Activated CD4-positive, CD25-positive, alpha-beta regulatory T cell (primary cell): ENCODE results near the gene SPRR2B.
"Not testable (repeated sequence)": the region's sequence is repeated elsewhere in the genome, so short reads cannot be mapped to it uniquely, and the experiment has no call there.

ENCODE experiments used
- DNase-seq, 4 experiments: peaks; one replicate each; lab custom pipeline; 2025; lab: John Stamatoyannopoulos, UW

The SPRR2B gene

GRCh38 chr1:153071511-153071910 lies at the start of gene SPRR2B:
Gene SPRR2B, minus strand, starts transcription at chr1:153071611. Its CDS starts 772 bp downstream, at chr1:153070839.
- DNase-seq = no peak

GRCh38 chr1:153120945-153121344 lies 49.5 kb upstream of the SPRR2B start:
- DNase-seq = no peak

GRCh38 chr1:153119491-153119971 lies 48.1 kb upstream of the SPRR2B start:
- DNase-seq = no peak

GRCh38 chr1:153115264-153115663 lies 43.9 kb upstream of the SPRR2B start:
- not testable (repeated sequence) for DNase-seq

GRCh38 chr1:153113416-153113815 lies 42.0 kb upstream of the SPRR2B start, which contains the start of gene SPRR2F:
Gene SPRR2F, minus strand, starts transcription at chr1:153113516. Its CDS starts 783 bp downstream, at chr1:153112733.
- no peak for DNase-seq

GRCh38 chr1:153112454-153112853 lies 41.0 kb upstream of the SPRR2B start:
- not testable (repeated sequence) for DNase-seq

- DNase-seq = no peak
These were observed 28.8 kb upstream of the SPRR2B start for GRCh38 chr1:153100245-153100644.

GRCh38 chr1:153099461-153100045 lies 28.1 kb upstream of the SPRR2B start:
- no peak for DNase-seq

- no peak for DNase-seq
These were observed 24.4 kb upstream of the SPRR2B start for GRCh38 chr1:153095764-153096163.

- no peak for DNase-seq
These were observed 23.0 kb upstream of the SPRR2B start, which contains the start of gene SPRR2E for GRCh38 chr1:153094426-153094825. Gene SPRR2E, minus strand, starts transcription at chr1:153094526. Its CDS starts 775 bp downstream, at chr1:153093751.

- DNase-seq = no peak
These were observed 16.2 kb upstream of the SPRR2B start for GRCh38 chr1:153087652-153088051.

GRCh38 chr1:153081736-153082135 lies 10.3 kb upstream of the SPRR2B start:
- DNase-seq = no peak

GRCh38 chr1:153072806-153073726 lies 1.7 kb upstream of the SPRR2B start:
- no peak for DNase-seq

- DNase-seq = no peak
These were observed 1.2 kb downstream of the SPRR2B start for GRCh38 chr1:153070243-153070642.

- no peak for DNase-seq
These were observed 12.3 kb downstream of the SPRR2B start for GRCh38 chr1:153058826-153059784.

- no peak for DNase-seq
These were observed 13.3 kb downstream of the SPRR2B start for GRCh38 chr1:153058154-153058553.

GRCh38 chr1:153057375-153057774 lies 14.0 kb downstream of the SPRR2B start, which contains the start of gene SPRR2A:
Gene SPRR2A, minus strand, starts transcription at chr1:153057512. Its CDS starts 777 bp downstream, at chr1:153056735.
- no peak for DNase-seq

- DNase-seq = not testable (repeated sequence)
These were observed 15.3 kb downstream of the SPRR2B start for GRCh38 chr1:153056111-153056510.

- DNase-seq = no peak
These were observed 22.2 kb downstream of the SPRR2B start for GRCh38 chr1:153049211-153049610.

GRCh38 chr1:153040950-153041631 lies 30.3 kb downstream of the SPRR2B start, which contains the start of gene SPRR2D:
Gene SPRR2D, minus strand, starts transcription at chr1:153041120. Its CDS starts 774 bp downstream, at chr1:153040346.
- no peak for DNase-seq

- no peak for DNase-seq
These were observed 36.2 kb downstream of the SPRR2B start for GRCh38 chr1:153035211-153035610.
